NCI-H2107 treated with DMSO at 0.1 percent for 48 hours (cell line): ENCODE data around the gene GRB14.
"Not testable (repeated sequence)": the region's sequence is repeated elsewhere in the genome, so short reads cannot be mapped to it uniquely, and the experiment has no call there.

Experiments
- DNase-seq: peaks from one replicate; lab custom pipeline; 2025; ENCODE audit not compliant: unreplicated experiment; lab: John Stamatoyannopoulos, UW

GRB14 gene

DNA sequence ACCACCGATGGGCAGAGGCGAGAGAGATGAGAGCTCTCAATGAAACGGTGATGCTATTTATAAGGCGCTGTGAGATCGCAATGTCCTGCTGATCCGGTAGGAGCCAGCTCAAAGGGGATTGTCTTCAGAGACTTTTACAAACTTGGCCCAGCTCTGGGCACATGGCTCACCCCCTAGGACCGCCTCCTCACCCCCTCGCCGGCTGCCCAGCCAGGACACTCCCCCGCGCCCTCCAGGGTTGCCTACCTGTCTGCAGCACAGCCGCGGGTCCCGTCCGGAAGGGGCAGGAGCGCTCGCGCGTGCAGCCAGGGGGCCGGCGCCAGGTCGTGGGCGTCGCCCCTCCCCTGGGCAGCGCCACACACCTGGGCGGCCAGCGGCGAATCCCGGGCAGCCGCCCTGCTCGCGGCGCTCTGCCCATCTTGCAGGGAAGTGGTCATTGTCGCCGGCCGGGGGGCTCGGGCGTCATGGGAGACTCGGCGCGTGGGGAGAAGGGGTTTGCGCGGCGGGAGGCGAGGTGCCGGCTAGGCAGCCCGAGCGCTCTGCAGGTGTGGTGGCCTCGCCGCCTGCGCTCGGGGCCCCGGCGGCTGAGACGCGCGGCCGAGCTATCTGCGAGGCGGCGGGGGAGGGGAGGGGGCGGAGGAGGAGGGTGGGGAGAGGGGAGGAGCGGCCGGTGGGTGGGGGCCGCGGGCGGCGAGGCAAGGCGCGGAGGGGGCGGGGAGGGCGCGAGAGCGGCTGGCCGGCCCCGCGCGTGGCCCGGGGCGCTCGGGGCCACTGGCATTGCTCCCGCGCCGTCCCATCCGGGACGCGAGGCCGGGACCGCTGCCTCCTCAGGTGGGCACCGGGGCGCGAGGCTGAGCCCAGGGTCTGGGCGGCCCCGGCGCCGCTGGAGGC lies at the start of gene GRB14:
GRB14 (minus strand) TSS at position 610 of the 891 bp plus-strand sequence; CDS start at position 437, 173 bp downstream.
- DNase-seq, result no peak

DNA sequence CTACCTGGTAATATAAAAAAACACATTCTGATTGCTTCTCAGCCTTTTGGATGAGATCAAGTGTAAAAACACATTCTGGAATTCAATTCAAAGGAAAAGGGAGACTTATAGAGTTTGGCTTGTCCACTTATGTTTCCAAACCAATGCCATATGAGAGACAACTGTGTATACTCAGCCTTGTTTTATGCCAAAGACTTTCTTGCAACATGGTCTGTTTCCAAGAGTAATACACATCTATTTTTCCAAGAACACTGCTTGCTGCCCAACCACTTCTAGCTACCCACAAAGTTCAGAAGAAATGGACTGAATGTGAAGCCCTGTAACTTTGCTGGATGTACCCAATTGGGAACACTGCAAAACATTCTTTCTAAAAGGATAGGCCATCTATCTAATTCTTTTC lies 48.0 kb upstream of the GRB14 start:
- DNase-seq, result no peak

- no peak for DNase-seq
These were observed 46.3 kb upstream of the GRB14 start for GRCh38 chr2:164667566-164667965.

DNA sequence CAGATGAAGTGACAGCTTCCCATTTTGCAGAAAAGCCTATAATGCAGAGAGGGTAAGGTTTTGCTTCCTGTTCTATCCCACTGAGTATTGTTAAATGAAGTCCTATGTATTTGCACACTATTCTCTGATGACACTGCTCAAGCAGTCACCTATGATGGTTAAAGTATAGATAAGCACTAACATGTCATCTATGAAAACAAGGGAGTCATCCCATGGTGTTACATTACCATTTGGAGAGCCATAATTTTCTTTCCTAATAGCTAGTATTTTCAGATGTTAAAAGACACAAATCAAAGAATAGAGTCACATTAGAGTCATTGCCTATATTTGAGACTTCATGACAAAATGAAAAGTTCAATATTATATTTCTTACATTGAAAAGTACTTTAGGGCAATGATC lies 42.8 kb upstream of the GRB14 start:
- no peak for DNase-seq

DNA sequence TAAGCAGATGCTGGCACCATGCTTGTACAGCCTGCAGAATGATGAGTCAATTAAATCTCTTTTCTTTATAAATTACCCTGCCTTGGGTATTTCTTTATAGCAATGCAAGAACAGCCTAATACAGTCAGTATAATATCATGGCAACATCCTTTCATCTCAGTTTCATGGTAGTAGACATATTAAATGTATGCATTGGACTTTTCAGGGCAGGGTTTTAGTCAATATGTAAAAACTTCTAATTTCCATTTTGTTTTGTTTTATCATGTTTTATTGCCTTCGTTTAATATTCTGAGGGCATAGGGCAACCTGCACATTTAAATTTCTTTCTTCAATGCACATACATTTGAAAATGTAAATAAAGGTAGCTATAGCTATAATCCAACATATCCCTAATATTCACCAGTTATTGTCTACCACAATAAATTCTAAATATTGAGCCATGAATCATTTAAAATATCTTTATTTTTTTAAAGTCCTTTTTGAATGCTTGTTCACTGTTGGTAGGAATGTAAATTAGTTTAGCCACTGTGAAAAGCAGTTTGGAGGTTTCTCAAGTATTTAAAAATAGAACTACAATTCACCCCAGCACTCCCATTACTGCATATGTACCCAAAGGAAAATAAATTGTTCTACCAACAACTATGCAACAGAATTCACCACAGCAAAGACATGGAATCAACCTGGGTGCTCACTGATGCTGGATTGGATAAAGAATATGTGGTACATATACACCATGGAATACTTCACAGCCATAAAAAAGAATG lies 41.8 kb upstream of the GRB14 start:
- DNase-seq, result no peak

- no peak for DNase-seq
These were observed 40.8 kb upstream of the GRB14 start for GRCh38 chr2:164662066-164662465.

DNA sequence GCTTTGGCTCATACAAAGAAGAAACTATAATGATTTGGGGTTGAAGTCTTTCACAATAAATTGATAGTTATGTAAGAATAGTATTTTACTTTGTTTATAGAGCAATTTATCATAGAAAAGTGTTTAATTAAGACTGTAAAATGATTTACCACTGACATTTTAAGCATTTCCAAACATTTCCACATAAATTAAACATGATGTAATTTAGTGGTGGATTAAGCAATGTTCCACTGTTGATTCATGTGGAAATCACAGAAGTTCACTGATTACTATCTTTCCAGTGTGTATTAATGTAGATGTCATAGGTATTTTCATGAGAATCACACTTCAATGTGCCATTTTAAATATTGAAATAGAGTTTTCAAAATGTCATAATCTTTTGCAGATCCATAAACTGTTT lies 40.1 kb upstream of the GRB14 start:
- DNase-seq, result no peak

- DNase-seq, result no peak
These were observed 35.8 kb upstream of the GRB14 start for GRCh38 chr2:164657129-164657528.

DNA sequence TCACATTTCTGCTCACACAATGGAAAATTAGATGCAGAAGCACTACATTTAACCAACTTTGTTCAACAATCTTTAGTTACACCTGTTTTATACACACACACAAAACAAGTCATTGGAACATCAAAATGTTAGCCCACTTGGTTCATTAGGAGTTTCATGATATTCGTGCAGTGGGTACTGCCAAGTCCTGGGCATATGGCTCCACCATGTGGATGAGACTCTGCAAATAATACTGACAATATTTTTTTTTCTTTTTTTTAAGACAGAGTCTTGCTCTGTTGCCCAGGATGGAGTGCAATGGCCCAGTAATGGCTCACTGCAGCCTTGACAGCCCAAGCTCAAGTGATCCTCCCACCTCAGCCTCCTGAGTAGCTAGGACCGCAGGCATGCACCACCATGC lies 34.5 kb upstream of the GRB14 start:
- no peak for DNase-seq

DNA sequence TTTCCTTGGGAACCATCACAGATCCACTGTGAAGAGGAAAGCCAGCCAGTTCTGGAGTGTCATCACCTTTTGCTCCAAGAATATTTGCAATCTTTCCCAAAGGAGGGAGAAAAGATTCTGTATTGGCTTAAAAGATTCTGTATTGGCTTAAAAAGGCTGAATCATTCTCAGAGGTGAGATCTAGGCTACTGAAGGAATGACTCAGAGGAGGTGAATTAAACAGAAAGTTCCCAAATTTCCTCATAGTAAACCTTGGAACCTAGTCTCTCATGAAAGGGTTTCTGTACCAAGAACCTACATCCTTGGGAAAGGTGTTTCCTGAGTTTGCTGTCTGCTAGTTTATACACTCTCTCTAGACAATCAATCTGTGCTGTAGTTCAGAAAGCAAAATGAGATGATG lies 34.1 kb upstream of the GRB14 start:
- DNase-seq, result no peak

GRCh38 chr2:164651361-164651760 lies 30.1 kb upstream of the GRB14 start:
- DNase-seq, result no peak

GRCh38 chr2:164644036-164644700 lies 22.9 kb upstream of the GRB14 start:
- DNase-seq, result no peak

DNA sequence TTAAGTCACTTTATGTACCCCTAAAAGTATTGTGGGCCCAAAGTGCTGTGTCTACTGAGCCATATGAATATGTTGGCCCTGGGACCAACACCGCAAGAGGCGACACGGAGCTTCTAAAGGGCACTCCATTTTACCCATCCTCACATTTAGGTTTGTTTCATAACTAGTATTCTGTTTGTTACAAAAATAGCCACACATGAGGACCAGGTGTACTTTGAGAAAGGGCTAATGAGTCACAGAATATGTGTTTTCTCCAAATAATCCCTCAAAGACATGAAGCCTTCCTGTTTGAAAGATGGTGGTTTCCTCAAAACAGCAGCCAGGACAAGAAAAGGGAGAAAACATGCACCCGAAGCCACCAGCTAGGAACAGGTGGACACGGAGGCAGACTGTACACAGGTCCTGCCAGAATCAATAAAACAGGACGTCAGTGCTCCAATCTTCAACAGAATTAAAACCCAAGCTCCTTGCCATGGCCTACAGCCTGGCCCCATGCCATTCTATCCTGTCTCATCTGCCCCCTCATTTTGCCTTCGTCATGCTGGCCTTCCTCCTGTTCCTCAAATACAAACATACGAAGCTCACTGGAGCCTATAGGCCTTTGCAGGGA lies 21.8 kb upstream of the GRB14 start:
- no peak for DNase-seq

GRCh38 chr2:164642268-164642667 lies 21.0 kb upstream of the GRB14 start:
- no peak for DNase-seq

- DNase-seq, result not testable (repeated sequence)
These were observed 7.0 kb upstream of the GRB14 start for GRCh38 chr2:164628319-164628718.

- no peak for DNase-seq
These were observed 4.2 kb upstream of the GRB14 start for GRCh38 chr2:164625378-164625971.

- no peak for DNase-seq
These were observed 3.0 kb upstream of the GRB14 start for GRCh38 chr2:164624316-164624715.

- no peak for DNase-seq
These were observed 1.2 kb upstream of the GRB14 start for GRCh38 chr2:164622338-164623106.

DNA sequence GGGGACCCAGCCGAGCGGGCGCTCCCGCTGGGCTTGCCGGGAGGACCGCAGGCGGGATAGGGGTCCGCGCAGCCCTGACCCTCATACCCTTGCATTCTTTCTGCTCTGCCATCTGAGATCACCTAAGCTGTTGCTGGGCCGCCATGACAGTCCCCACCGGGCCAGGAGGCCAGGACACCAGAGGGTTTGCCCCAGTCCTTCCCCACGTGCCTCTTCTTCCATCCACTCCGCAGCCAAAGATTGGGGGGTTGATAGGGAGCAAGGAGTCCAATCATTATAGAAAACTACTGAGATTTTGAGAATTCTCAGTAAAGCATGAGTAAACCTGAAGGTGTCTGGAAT lies 453 bp upstream of the GRB14 start:
- DNase-seq, result no peak

DNA sequence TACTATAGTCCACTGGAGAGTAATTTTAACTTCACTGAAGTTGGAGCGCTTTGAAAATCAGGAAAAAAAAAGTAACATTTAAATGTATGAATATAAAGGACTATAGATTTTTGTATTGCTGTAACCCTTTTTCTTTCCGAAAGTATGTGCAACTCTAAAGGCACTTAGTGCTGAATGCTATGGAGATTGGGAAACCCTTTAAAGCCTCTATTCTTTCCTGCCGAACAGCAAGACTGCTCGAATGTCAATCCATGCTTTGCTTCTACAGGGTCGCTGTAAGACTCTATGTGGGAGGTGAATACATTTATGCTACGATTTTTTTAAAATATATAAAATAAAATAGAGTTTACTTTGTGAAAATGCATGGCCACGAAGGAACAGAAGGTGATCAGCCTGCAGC lies 825 bp downstream of the GRB14 start:
- DNase-seq, result no peak
